Spleen (tissue), 11 donors: ENCODE measurements around the gene TUBB1. TPM values are rescaled to one million over a fixed set of nuclear protein-coding genes. Genes with fewer than 3 reads are reported as not detected.
"Not testable (repeated sequence)": the region's sequence is repeated elsewhere in the genome, so short reads cannot be mapped to it uniquely, and the experiment has no call there.

Source experiments
- DNase-seq: peaks from one replicate; pipeline ENCODE4 v3.0.0-alpha.2; 2020
- H3K27ac ChIP-seq, 8 donors: fragments of 200-600 bp; sonication (generic) in 7 of 8; 1 replicate in 4 of 8; 2 replicates in 4 of 8; pipeline versions ENCODE4 v1.5.0 to v1.8.0; 2016 to 2021; ENCODE audit warnings: inconsistent platforms in 4 of 8, mild to moderate bottlenecking in 4 of 8, moderate library complexity in 1 of 8
- H3K27me3 ChIP-seq, 7 donors: fragments of 200-600 bp; sonication (generic) in 6 of 7; replicated peaks in 1 of 7; 1 replicate in 4 of 7; 2 replicates in 3 of 7; pipeline versions ENCODE4 v1.5.0 to v1.8.0; 2016 to 2021; ENCODE audit warnings: inconsistent platforms in 3 of 7, mild to moderate bottlenecking in 1 of 7
- H3K36me3 ChIP-seq, 6 donors: fragments of 200-600 bp; sonication (generic) in 5 of 6; 1 replicate in 4 of 6; 2 replicates in 2 of 6; pipeline versions ENCODE4 v1.5.0 to v1.8.0; 2016 to 2021; ENCODE audit warnings: inconsistent platforms in 2 of 6
- H3K4me1 ChIP-seq, 6 donors: fragments of 200-600 bp; sonication (generic) in 5 of 6; 1 replicate in 3 of 6; 2 replicates in 3 of 6; pipeline versions ENCODE4 v1.5.0 to v1.8.0; 2016 to 2021; ENCODE audit warnings: inconsistent platforms in 3 of 6
- H3K4me3 ChIP-seq, 8 donors: fragments of 200-600 bp; sonication (generic) in 7 of 8; 1 replicate in 4 of 8; 2 replicates in 4 of 8; pipeline versions ENCODE4 v1.5.0 to v1.8.0; 2016 to 2021; ENCODE audit warnings: inconsistent platforms in 4 of 8, mild to moderate bottlenecking in 4 of 8, moderate library complexity in 2 of 8
- H3K9me3 ChIP-seq, 8 donors: fragments of 200-600 bp; sonication (generic) in 7 of 8; 1 replicate in 4 of 8; 2 replicates in 4 of 8; pipeline versions ENCODE4 v1.5.0 to v1.8.0; 2016 to 2021; ENCODE audit warnings: inconsistent platforms in 4 of 8
- POLR2A ChIP-seq, 3 donors: fragments of 450-650 bp; IDR thresholded peaks; one replicate each; pipeline ENCODE4 v1.5.1; 2017; ENCODE audit warnings: antibody characterized with exemption in 3 of 3, mild to moderate bottlenecking in 1 of 3
- POLR2AphosphoS5 ChIP-seq, 3 donors: sonication (generic); formaldehyde crosslinking; IDR thresholded peaks; one replicate each; pipeline ENCODE4 v1.5.1; 2017; ENCODE audit warnings: antibody characterized with exemption in 3 of 3
- WGBS, 5 donors: extraction: QIAGEN DNeasy Blood & Tissue Kit in 3 of 5; methylation state at CpG; one replicate each; pipeline versions ENCODE4 v1.1.5 to v1.1.7; 2013 to 2018; 5-methylcytosine and 5-hydroxymethylcytosine counted together
- intact Hi-C: fragments of 100-400 bp; cut with DNase I; formaldehyde crosslinking; loops from one replicate; pipeline ENCODE4 v1.15.0; 2023; ENCODE audit warnings: low total_unique reads
- polyA plus RNA-seq, 3 donors: library from polyadenylated mRNA; stranded (reverse); fragments of 200-250 nt; gene quantifications; one replicate each; pipeline ENCODE4 v1.2.1, GENCODE V29; 2013
- total RNA-seq, 7 donors: library from RNA; depleted of rRNA in 3 of 7; stranded (reverse); fragments of >200 nt in 3 of 7; fragmentation: NEBNext Ultra II Directional in 4 of 7; extraction: Animal tissue kit (Norgen Biotek cat#: 25700) in 4 of 7; gene quantifications; one replicate each; pipeline versions ENCODE4 v1.1.0 to v1.2.1, GENCODE V29; 2016 to 2021
- TF ChIP-seq, protein P1 (sequence below), 11 experiments: fragments of 200-600 bp in 7 of 11; fragments of 450-650 bp in 4 of 11; sonication (generic) in 4 of 11; IDR thresholded peaks in 8 of 11; conservative IDR thresholded peaks in 3 of 11; 1 replicate in 7 of 11; 2 replicates in 4 of 11; pipeline versions ENCODE4 v1.4.0 to v1.8.0; 2016 to 2021; ENCODE audit warnings: antibody characterized with exemption in 11 of 11, inconsistent platforms in 4 of 11, mild to moderate bottlenecking in 1 of 11
- donor health status: healthy with polysubstance abuse.
- donor health status: DM: no; HTN: no; CAD: no; lungs with moderate emphysema.
- donor health status: DM: no; HTN: no; CAD: no.
- donor health status: Bipolar disorder and iron deficiency.
- donor health status: healthy.
- donor health status: DM: no; HTN: no; CAD: no.
- donor health status: DM: yes; HTN: yes; CAD: no.

The TUBB1 gene
- total and polyA plus RNA-seq, 10 donors: 0.63 to 34.3 (median 19.7) TPM

DNA sequence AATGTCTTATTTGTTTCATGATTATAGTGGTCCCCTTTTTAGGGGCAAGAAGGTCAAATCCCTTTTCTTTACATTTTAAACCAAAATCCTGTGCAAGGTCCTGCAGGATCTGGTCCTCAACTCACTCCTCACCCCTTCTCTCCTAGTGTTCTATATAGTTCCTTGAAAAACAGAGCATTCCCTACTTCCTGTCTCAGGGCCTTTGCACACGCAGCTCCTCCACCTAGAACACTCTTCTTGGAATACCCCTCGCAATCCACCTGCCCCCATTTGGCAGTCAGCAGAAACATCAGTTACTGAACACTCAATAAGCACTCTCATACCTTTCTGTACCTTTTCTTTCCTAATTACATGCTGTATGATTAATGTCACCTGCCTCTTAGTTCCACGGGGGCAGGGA is 16.2 kb downstream of the TUBB1 start:
- intact Hi-C loops: loop anchor here (10.0 kb wide), 1 partner anchor 51 kb away; the partner anchor contains the start of gene NELFCD
- H3K9me3 ChIP-seq: no peaks in the 10 kb centered on the region
- no peak overlapping the region for H3K27ac ChIP-seq
- H3K4me3 ChIP-seq: no peak overlapping the region
- WGBS, 5 donors: 91 to 98% (median 96%) methylated on average over 3 of the region's 3 CpGs
- no peak for DNase-seq
- TF ChIP-seq POLR2A (IDR thresholded peaks at IDR 0.05) (no peak), POLR2AphosphoS5 (IDR thresholded peaks at IDR 0.05) (no peak)
- TF ChIP-seq, protein P1, sequence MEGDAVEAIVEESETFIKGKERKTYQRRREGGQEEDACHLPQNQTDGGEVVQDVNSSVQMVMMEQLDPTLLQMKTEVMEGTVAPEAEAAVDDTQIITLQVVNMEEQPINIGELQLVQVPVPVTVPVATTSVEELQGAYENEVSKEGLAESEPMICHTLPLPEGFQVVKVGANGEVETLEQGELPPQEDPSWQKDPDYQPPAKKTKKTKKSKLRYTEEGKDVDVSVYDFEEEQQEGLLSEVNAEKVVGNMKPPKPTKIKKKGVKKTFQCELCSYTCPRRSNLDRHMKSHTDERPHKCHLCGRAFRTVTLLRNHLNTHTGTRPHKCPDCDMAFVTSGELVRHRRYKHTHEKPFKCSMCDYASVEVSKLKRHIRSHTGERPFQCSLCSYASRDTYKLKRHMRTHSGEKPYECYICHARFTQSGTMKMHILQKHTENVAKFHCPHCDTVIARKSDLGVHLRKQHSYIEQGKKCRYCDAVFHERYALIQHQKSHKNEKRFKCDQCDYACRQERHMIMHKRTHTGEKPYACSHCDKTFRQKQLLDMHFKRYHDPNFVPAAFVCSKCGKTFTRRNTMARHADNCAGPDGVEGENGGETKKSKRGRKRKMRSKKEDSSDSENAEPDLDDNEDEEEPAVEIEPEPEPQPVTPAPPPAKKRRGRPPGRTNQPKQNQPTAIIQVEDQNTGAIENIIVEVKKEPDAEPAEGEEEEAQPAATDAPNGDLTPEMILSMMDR (IDR thresholded peaks at IDR 0.05 in 8 of 11, conservative IDR thresholded peaks at IDR 0.05 in 3 of 11): no peak
- H3K27me3 ChIP-seq: no peaks in the 10 kb centered on the region
- peaks cover 7 to 57% (median 41%) of the 10 kb centered on the region in 6 donors for H3K36me3 ChIP-seq
- peaks cover 13 to 65% (median 44%) of the 10 kb centered on the region in 6 donors for H3K4me1 ChIP-seq

DNA sequence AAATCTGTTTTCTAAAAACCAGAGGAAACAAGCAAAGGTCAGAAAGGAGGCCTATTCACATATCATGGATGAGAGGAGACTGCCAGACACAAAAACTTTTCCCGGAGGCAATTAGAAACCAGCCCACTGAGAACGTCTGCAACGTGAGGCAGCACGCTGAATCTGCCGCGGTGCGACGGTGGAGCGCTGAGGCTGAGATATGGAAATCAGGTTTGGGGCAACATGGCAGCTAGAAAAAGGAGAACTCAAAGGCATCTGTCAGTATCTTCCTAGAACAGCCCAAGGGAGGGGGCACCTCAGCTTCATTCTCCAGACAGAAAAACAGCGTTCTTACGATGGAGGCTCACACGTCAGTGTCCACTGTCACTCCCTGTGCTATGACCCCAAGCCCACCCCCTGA is 18.2 kb downstream of the TUBB1 start:
- Histone ChIP-seq H3K9me3 (no peaks in the 10 kb centered on the region), H3K4me1 (peaks cover 19 to 71% (median 47%) of the 10 kb centered on the region in 6 donors), H3K4me3 (no peak overlapping the region), H3K36me3 (peaks cover 7 to 61% (median 40%) of the 10 kb centered on the region in 6 donors), H3K27me3 (no peaks in the 10 kb centered on the region), H3K27ac (no peak overlapping the region)
- DNase-seq: no peak
- TF ChIP-seq POLR2A (IDR thresholded peaks at IDR 0.05) (no peak), POLR2AphosphoS5 (IDR thresholded peaks at IDR 0.05) (no peak)
- TF ChIP-seq, protein P1 (IDR thresholded peaks at IDR 0.05 in 8 of 11, conservative IDR thresholded peaks at IDR 0.05 in 3 of 11): no peak
- intact Hi-C loops: loop anchor here (10.0 kb wide), 1 partner anchor 53 kb away; the partner anchor contains the start of gene NELFCD
- WGBS, 5 donors: 94 to 97% (median 95%) methylated on average over 12 of the region's 12 CpGs

- Histone ChIP-seq H3K4me3 (no peak overlapping the region), H3K27ac (no peak overlapping the region), H3K9me3 (no peaks in the 10 kb centered on the region), H3K27me3 (no peaks in the 10 kb centered on the region), H3K4me1 (peaks cover 19 to 75% (median 54%) of the 10 kb centered on the region in 6 donors), H3K36me3 (peaks cover 7 to 55% (median 37%) of the 10 kb centered on the region in 6 donors)
- 75 to 88% (median 83%) methylated on average over 1 of the region's 1 CpG for WGBS, 5 donors
- TF ChIP-seq POLR2AphosphoS5 (IDR thresholded peaks at IDR 0.05): no peak
- TF ChIP-seq, protein P1 (IDR thresholded peaks at IDR 0.05 in 8 of 11, conservative IDR thresholded peaks at IDR 0.05 in 3 of 11): no peak
- no peak for TF ChIP-seq POLR2A (IDR thresholded peaks at IDR 0.05)
- DNase-seq: no peak
- intact Hi-C loops: loop anchor here (10.0 kb wide), 1 partner anchor 54 kb away; the partner anchor contains the start of gene NELFCD
Observed at GRCh38 chr20:59039233-59039632, 20.0 kb downstream of the TUBB1 start.

- Histone ChIP-seq H3K4me1 (peaks cover 19 to 82% (median 58%) of the 10 kb centered on the region in 6 donors), H3K27me3 (no peaks in the 10 kb centered on the region), H3K4me3 (no peak overlapping the region), H3K27ac (no peak overlapping the region), H3K36me3 (peaks cover under 1 to 40% (median 26%) of the 10 kb centered on the region in 6 donors), H3K9me3 (no peaks in the 10 kb centered on the region)
- intact Hi-C loops: loop anchor here (10.0 kb wide), 1 partner anchor 156 kb away; no protein-coding TSS in a partner anchor
- 86 to 91% (median 87%) methylated on average over 5 of the region's 5 CpGs for WGBS, 5 donors
- TF ChIP-seq, protein P1 (IDR thresholded peaks at IDR 0.05 in 8 of 11, conservative IDR thresholded peaks at IDR 0.05 in 3 of 11): no peak
- TF ChIP-seq POLR2AphosphoS5 (IDR thresholded peaks at IDR 0.05) (no peak), POLR2A (IDR thresholded peaks at IDR 0.05) (no peak)
- no peak for DNase-seq
Observed at GRCh38 chr20:59040667-59041066, 21.4 kb downstream of the TUBB1 start.

DNA sequence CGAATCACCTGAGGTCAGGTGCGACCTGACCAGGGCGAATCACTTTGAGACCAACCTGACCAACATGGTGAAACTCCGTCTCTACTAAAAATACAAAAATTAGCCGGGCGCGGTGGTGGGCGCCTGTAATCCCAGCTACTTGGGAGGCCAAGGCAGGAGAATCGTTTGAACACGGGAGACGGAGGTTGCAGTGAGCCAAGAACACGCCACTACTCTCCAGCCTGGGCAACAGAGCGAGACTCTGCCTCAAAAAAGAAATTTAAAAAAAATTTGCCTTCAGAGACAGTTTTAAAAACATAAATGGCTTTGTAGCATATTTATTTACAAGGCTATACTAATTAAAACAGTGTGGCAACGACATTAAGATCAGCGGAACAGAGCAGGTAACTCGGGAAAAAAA is 22.3 kb downstream of the TUBB1 start:
- intact Hi-C loops: loop anchor here (10.0 kb wide), 1 partner anchor 157 kb away; no protein-coding TSS in a partner anchor
- 80 to 93% (median 84%) methylated on average over 16 of the region's 16 CpGs for WGBS, 5 donors
- H3K27me3 ChIP-seq, DNase-seq, H3K9me3 ChIP-seq: not testable (repeated sequence)
- Histone ChIP-seq H3K4me3 (peak overlapping the region; percentile 71 to 95 (median 88)), H3K36me3 (peaks cover 0 to 32% (median 19%) of the 10 kb centered on the region in 6 donors), H3K27ac (peak overlapping the region in 6 of 8 donors; percentile 80 to 94 (median 90)), H3K4me1 (peaks cover 19 to 82% (median 58%) of the 10 kb centered on the region in 6 donors)
